ENCODE data around the gene KEAP1.

The KEAP1 gene

GRCh38 chr19:10510301-10510802, 7.2 kb upstream of the KEAP1 start:
- Histone ChIP-seq H3K4me3 (ENCODE audit: low read depth in 1 of 2, low read length in 2 of 2) (no peak overlapping the region), H3K27me3 (ENCODE audit: control insufficient read depth in 1 of 2, insufficient read depth in 2 of 2, low read length in 2 of 2) (peaks cover 26 to 48% of the 10 kb centered on the region in 2 donors), H3K4me1 (ENCODE audit: insufficient read depth, low read length) (no peaks in the 10 kb centered on the region), H3K9me3 (ENCODE audit: low read length) (no peaks in the 10 kb centered on the region), H3K9ac (ENCODE audit: low read length) (no peak overlapping the region), H3K36me3 (ENCODE audit: insufficient read depth, low read length) (no peaks in the 10 kb centered on the region), H3K27ac (ENCODE audit: low read depth, low read length) (no peak overlapping the region)

DNA sequence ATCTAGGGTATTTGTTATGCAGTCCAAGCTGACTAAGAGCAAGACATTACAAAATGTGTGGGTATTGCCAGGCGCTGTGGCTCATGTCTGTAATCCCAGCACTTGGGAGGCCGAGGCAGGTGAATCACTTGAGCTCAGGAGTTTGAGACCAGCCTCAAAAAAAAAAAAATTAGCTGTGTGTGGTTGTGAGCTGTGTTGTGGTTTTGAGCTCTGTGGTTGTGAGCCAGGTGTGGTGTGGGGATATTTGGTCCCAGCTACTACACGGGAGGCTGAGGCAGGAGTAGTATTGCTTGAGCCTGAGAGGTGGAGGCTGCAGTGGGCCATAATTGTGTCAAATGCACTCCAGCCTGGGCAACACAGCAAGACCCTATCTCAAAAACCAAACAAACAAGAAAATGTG, 5.6 kb upstream of the KEAP1 start:
- H3K4me1 ChIP-seq (ENCODE audit: insufficient read depth, low read length): peaks cover under 1% of the 10 kb centered on the region
- H3K27me3 ChIP-seq (ENCODE audit: control insufficient read depth in 1 of 2, insufficient read depth in 2 of 2, low read length in 2 of 2): peaks cover 18 to 33% of the 10 kb centered on the region in 2 donors
- H3K9me3 ChIP-seq (ENCODE audit: low read length): no peaks in the 10 kb centered on the region
- H3K4me3 ChIP-seq (ENCODE audit: low read depth in 1 of 2, low read length in 2 of 2): no peak overlapping the region
- no peak overlapping the region for H3K9ac ChIP-seq (ENCODE audit: low read length)
- H3K36me3 ChIP-seq (ENCODE audit: insufficient read depth, low read length): no peaks in the 10 kb centered on the region
- no peak overlapping the region for H3K27ac ChIP-seq (ENCODE audit: low read depth, low read length)

GRCh38 chr19:10508036-10508435, 4.9 kb upstream of the KEAP1 start:
- H3K9ac ChIP-seq (ENCODE audit: low read length): no peak overlapping the region
- no peak overlapping the region for H3K4me3 ChIP-seq (ENCODE audit: low read depth in 1 of 2, low read length in 2 of 2)
- no peaks in the 10 kb centered on the region for H3K9me3 ChIP-seq (ENCODE audit: low read length)
- H3K36me3 ChIP-seq (ENCODE audit: insufficient read depth, low read length): no peaks in the 10 kb centered on the region
- peaks cover 14 to 26% of the 10 kb centered on the region in 2 donors for H3K27me3 ChIP-seq (ENCODE audit: control insufficient read depth in 1 of 2, insufficient read depth in 2 of 2, low read length in 2 of 2)
- peaks cover 4% of the 10 kb centered on the region for H3K4me1 ChIP-seq (ENCODE audit: insufficient read depth, low read length)
- H3K27ac ChIP-seq (ENCODE audit: low read depth, low read length): no peak overlapping the region

DNA sequence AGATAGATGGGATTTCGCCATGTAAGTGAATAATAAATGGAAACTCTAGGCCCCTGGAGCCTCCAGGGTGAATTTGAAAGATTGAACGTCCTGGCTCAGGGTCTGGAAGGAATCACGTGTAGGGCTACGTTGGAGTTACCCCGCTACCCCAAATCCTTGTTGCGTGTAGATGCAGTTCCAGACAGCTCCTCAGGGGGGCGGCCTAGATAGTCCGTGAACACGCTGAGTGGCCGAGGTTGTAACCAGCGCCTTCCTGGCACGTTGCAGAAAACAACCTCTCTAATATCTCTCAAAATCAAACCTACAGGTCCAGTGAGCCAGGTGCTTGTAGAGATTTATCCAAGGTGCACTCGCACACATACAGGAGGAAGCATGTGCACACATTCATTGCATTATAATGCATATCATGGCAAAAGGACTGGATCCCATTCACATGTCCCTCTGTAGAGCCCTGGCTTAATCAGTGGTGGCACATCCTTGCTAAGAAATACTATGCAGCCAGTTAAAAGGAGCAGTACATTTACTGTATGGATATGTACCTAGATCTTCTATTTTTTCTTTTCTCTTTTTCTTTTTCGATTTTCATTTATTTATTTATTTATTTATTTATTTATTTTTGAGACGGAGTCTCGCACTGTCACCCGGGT, 2.5 kb upstream of the KEAP1 start:
- peaks cover 10 to 11% of the 10 kb centered on the region in 2 donors for H3K27me3 ChIP-seq (ENCODE audit: control insufficient read depth in 1 of 2, insufficient read depth in 2 of 2, low read length in 2 of 2)
- no peak overlapping the region for H3K4me3 ChIP-seq (ENCODE audit: low read depth in 1 of 2, low read length in 2 of 2)
- H3K4me1 ChIP-seq (ENCODE audit: insufficient read depth, low read length): peaks cover 12% of the 10 kb centered on the region
- H3K27ac ChIP-seq (ENCODE audit: low read depth, low read length): no peak overlapping the region
- no peaks in the 10 kb centered on the region for H3K36me3 ChIP-seq (ENCODE audit: insufficient read depth, low read length)
- no peak overlapping the region for H3K9ac ChIP-seq (ENCODE audit: low read length)
- no peaks in the 10 kb centered on the region for H3K9me3 ChIP-seq (ENCODE audit: low read length)

DNA sequence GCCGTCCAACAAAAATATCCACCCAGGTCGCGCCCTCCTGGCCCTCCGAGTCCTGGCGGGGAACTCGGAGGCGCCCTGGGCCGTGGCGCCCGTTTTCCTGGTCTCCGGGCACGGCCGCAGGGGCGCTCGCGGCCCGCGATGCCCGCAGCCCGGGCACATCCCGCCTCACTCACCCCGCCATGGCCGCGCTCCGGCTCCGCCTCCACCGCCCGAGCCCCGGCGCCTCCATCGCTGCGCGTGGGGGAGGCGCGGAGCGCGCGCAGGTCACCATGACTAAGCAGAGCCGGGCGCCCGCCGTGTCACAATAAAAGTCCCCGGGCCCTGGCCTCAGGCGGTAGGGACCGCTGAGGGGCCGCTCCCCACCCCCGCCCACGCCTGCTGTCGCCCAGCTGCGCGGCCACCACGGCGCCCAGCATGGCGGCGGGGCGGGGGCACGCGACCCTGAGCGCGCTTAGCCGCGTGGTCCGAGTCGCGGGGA, 593 bp downstream of the KEAP1 start:
- peaks cover 32% of the 10 kb centered on the region for H3K4me1 ChIP-seq (ENCODE audit: insufficient read depth, low read length)

DNA sequence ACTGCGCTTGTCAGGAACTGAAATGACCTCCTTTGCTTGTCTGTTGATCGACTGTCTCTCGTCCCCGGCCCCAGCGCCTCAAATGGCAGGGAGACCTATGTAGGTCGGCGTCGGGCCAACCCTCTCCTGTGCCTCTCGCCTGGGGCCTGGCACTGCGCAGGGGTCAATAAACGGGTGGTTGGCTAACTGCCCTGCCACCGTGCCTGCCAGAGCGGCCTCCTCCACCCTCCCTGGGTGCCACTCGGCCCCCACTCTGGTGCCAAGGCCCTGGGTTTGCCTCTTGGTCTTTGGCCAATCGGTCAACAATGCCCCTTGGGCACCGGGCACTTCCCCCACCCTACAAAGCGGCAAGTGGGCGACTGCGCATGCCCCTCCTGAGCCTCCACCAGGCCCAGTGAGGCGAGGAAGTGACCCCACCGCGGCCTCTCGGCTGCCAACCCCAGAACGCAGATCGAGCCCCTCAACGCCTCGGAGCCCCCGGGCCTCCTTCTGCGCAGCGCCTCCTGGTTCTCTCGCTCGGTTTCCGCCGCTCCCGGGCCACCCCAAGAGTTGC, 1.1 kb downstream of the KEAP1 start:
- H3K27me3 ChIP-seq (ENCODE audit: control insufficient read depth in 1 of 2, insufficient read depth in 2 of 2, low read length in 2 of 2): no peaks in the 10 kb centered on the region
- H3K36me3 ChIP-seq (ENCODE audit: insufficient read depth, low read length): peaks cover 17% of the 10 kb centered on the region
- H3K4me3 ChIP-seq (ENCODE audit: low read depth in 1 of 2, low read length in 2 of 2): peak overlapping the region; percentile 66 to 82
- peaks cover 37% of the 10 kb centered on the region for H3K4me1 ChIP-seq (ENCODE audit: insufficient read depth, low read length)
- peak overlapping the region; percentile 76 for H3K9ac ChIP-seq (ENCODE audit: low read length)
- no peaks in the 10 kb centered on the region for H3K9me3 ChIP-seq (ENCODE audit: low read length)
- H3K27ac ChIP-seq (ENCODE audit: low read depth, low read length): peak overlapping the region; percentile 100

More for the DNA sequence above, 593 bp downstream of the KEAP1 start:
- Histone ChIP-seq H3K4me3 (ENCODE audit: low read depth in 1 of 2, low read length in 2 of 2) (peak overlapping the region; percentile 66 to 82), H3K27ac (ENCODE audit: low read depth, low read length) (peak overlapping the region; percentile 100), H3K9me3 (ENCODE audit: low read length) (no peaks in the 10 kb centered on the region), H3K9ac (ENCODE audit: low read length) (peak overlapping the region; percentile 76), H3K36me3 (ENCODE audit: insufficient read depth, low read length) (peaks cover 17% of the 10 kb centered on the region), H3K27me3 (ENCODE audit: control insufficient read depth in 1 of 2, insufficient read depth in 2 of 2, low read length in 2 of 2) (no peaks in the 10 kb centered on the region)

DNA sequence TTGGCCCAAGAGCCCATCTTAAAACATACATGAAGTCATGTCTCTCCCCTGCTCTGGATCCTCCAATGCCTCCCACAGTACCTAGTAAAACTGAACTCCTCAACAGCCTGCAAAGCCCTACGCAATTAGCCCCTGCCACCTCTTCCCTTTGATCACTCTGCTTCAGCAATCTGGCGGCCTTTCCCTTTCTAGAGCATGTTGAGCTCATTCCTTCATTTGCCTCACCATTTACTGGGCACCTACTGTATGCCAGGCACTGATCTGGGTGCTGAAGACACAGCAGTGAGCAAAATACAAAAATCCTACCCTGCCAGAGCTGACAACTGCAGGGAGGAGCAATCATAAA, 2.9 kb downstream of the KEAP1 start:
- Histone ChIP-seq H3K4me1 (ENCODE audit: insufficient read depth, low read length) (peaks cover 37% of the 10 kb centered on the region), H3K36me3 (ENCODE audit: insufficient read depth, low read length) (peaks cover 25% of the 10 kb centered on the region), H3K4me3 (ENCODE audit: low read depth in 1 of 2, low read length in 2 of 2) (no peak overlapping the region), H3K27me3 (ENCODE audit: control insufficient read depth in 1 of 2, insufficient read depth in 2 of 2, low read length in 2 of 2) (no peaks in the 10 kb centered on the region), H3K27ac (ENCODE audit: low read depth, low read length) (no peak overlapping the region), H3K9me3 (ENCODE audit: low read length) (no peaks in the 10 kb centered on the region), H3K9ac (ENCODE audit: low read length) (no peak overlapping the region)

DNA sequence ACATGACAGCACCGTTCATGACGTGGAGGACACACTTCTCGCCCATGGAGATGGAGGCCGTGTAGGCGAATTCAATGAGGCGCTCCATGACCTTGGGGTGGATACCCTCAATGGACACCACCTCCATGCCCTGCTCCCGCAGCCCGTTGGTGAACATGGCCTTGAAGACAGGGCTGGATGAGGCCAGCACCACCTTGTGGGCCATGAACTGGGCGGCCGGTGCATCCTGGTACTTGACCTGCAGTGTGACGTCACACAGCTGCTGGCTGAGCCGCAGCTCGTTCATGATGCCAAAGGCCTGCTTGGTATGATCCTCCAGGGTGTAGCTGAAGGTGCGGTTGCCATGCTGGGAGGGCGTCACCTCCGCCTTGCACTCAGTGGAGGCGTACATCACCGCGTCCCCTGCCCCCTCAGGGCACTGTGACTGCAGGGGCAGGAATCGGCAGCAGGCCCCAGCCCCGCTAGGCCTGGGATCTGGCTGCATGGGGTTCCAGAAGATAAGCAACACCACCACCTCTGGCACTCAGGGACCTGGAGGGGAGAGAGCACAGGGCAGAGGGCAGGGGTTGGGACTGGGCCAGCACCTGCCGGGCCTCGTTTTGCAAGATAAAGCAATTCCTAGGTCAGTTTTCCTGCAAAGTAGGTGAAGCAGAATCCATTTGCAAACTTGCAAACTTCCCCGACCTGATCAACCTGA, 3.5 kb downstream of the KEAP1 start:
- no peak overlapping the region for H3K4me3 ChIP-seq (ENCODE audit: low read depth in 1 of 2, low read length in 2 of 2)
- no peak overlapping the region for H3K27ac ChIP-seq (ENCODE audit: low read depth, low read length)

DNA sequence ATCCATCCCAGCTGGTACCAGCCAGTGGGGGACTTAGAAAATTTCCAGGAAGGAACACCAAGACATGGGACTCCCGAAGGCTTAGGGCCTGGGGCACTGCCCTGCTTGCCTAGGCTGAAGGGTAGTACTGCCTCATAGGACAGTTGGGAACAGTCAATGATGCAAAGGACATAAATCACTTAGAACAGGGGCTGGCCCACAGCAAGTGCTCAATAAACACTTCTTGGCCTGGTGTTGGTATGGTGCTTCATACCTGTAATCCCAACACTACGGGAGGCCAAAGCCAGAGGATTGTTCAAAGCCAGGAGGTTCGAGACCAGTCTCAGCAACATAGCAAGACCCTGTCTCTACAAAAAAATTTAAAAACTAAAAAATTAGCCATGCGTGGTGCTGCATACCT, 5.8 kb downstream of the KEAP1 start:
- Histone ChIP-seq H3K27me3 (ENCODE audit: control insufficient read depth in 1 of 2, insufficient read depth in 2 of 2, low read length in 2 of 2) (no peaks in the 10 kb centered on the region), H3K36me3 (ENCODE audit: insufficient read depth, low read length) (peaks cover 31% of the 10 kb centered on the region), H3K9me3 (ENCODE audit: low read length) (no peaks in the 10 kb centered on the region), H3K9ac (ENCODE audit: low read length) (no peak overlapping the region), H3K4me3 (ENCODE audit: low read depth in 1 of 2, low read length in 2 of 2) (no peak overlapping the region), H3K27ac (ENCODE audit: low read depth, low read length) (no peak overlapping the region), H3K4me1 (ENCODE audit: insufficient read depth, low read length) (peaks cover 32% of the 10 kb centered on the region)

More for the DNA sequence above, 3.5 kb downstream of the KEAP1 start:
- H3K9me3 ChIP-seq (ENCODE audit: low read length): no peaks in the 10 kb centered on the region
- H3K27me3 ChIP-seq (ENCODE audit: control insufficient read depth in 1 of 2, insufficient read depth in 2 of 2, low read length in 2 of 2): no peaks in the 10 kb centered on the region
- H3K36me3 ChIP-seq (ENCODE audit: insufficient read depth, low read length): peaks cover 30% of the 10 kb centered on the region
- no peak overlapping the region for H3K9ac ChIP-seq (ENCODE audit: low read length)
- H3K4me1 ChIP-seq (ENCODE audit: insufficient read depth, low read length): peaks cover 37% of the 10 kb centered on the region

DNA sequence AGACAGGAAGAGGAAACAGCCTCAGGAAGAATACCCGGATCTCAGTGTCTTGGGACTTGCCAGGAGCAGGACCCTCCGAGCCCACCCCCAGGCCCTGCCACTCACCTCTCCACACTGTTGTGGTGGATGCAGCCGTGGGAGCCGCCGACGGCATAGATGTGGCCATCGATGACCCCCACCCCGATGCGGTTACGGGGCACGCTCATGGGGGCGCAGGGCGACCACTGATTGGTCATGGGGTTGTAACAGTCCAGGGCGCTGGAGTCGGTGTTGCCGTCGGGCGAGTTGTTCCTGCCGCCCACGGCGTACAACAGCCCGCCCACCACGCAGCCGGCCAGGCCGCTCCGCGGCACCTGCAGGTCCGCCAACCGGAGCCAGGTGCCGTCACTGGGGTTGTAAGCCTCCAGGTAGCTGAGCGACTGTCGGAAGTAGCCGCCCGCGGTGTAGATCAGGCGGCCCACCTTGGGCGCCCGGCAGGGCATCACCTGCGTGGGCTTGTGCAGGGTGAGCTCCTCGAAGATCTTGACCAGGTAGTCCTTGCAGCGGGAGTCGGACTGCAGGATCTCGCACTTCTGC, 11.6 kb downstream of the KEAP1 start:
- H3K9me3 ChIP-seq (ENCODE audit: low read length): no peaks in the 10 kb centered on the region
- H3K4me3 ChIP-seq (ENCODE audit: low read depth in 1 of 2, low read length in 2 of 2): no peak overlapping the region
- H3K27ac ChIP-seq (ENCODE audit: low read depth, low read length): no peak overlapping the region
- H3K4me1 ChIP-seq (ENCODE audit: insufficient read depth, low read length): no peaks in the 10 kb centered on the region
- H3K9ac ChIP-seq (ENCODE audit: low read length): no peak overlapping the region
- H3K36me3 ChIP-seq (ENCODE audit: insufficient read depth, low read length): peaks cover 44% of the 10 kb centered on the region
- H3K27me3 ChIP-seq (ENCODE audit: control insufficient read depth in 1 of 2, insufficient read depth in 2 of 2, low read length in 2 of 2): no peaks in the 10 kb centered on the region

GRCh38 chr19:10486551-10486950, 16.6 kb downstream of the KEAP1 start:
- H3K27ac ChIP-seq (ENCODE audit: low read depth, low read length): no peak overlapping the region
- H3K36me3 ChIP-seq (ENCODE audit: insufficient read depth, low read length): peaks cover 34% of the 10 kb centered on the region
- no peak overlapping the region for H3K9ac ChIP-seq (ENCODE audit: low read length)
- H3K9me3 ChIP-seq (ENCODE audit: low read length): no peaks in the 10 kb centered on the region
- H3K4me3 ChIP-seq (ENCODE audit: low read depth in 1 of 2, low read length in 2 of 2): no peak overlapping the region
- H3K4me1 ChIP-seq (ENCODE audit: insufficient read depth, low read length): no peaks in the 10 kb centered on the region
- no peaks in the 10 kb centered on the region for H3K27me3 ChIP-seq (ENCODE audit: control insufficient read depth in 1 of 2, insufficient read depth in 2 of 2, low read length in 2 of 2)

Data from muscle layer of colon (tissue), 2 donors.